AG08396 (cell line): ENCODE results near the gene CPD.
A peak's percentile ranks its signal among the peaks of the same experiment; 100 is the strongest.
"Not testable (repeated sequence)": the region's sequence is repeated elsewhere in the genome, so short reads cannot be mapped to it uniquely, and the experiment has no call there.

Experiments
- DNase-seq: peaks from one replicate; pipeline ENCODE4 v3.0.0; 2012; ENCODE audit warnings: low spot score, mixed read lengths

The CPD gene

GRCh38 chr17:30388321-30389179 is 9.8 kb downstream of the CPD start:
- no peak for DNase-seq

GRCh38 chr17:30389756-30390300 is 11.1 kb downstream of the CPD start:
- DNase-seq = peak; percentile 18

- DNase-seq = no peak
Observed at GRCh38 chr17:30391534-30391933, 12.8 kb downstream of the CPD start.

- no peak for DNase-seq
Observed at GRCh38 chr17:30393491-30393890, 14.8 kb downstream of the CPD start.

GRCh38 chr17:30393911-30394867 is 15.5 kb downstream of the CPD start:
- no peak for DNase-seq

- no peak for DNase-seq
Observed at GRCh38 chr17:30395398-30396022, 16.8 kb downstream of the CPD start.

GRCh38 chr17:30396129-30396528 is 17.4 kb downstream of the CPD start:
- no peak for DNase-seq

- no peak for DNase-seq
Observed at GRCh38 chr17:30396612-30397011, 17.9 kb downstream of the CPD start.

GRCh38 chr17:30398328-30399041 is 19.8 kb downstream of the CPD start:
- no peak for DNase-seq

GRCh38 chr17:30401097-30401496 is 22.4 kb downstream of the CPD start:
- no peak for DNase-seq

GRCh38 chr17:30405161-30405560 is 26.4 kb downstream of the CPD start:
- no peak for DNase-seq

- not testable (repeated sequence) for DNase-seq
Observed at GRCh38 chr17:30410627-30411026, 31.9 kb downstream of the CPD start.

- not testable (repeated sequence) for DNase-seq
Observed at GRCh38 chr17:30412008-30412496, 33.3 kb downstream of the CPD start.

- DNase-seq = no peak
Observed at GRCh38 chr17:30413109-30413508, 34.4 kb downstream of the CPD start.

GRCh38 chr17:30414486-30414885 is 35.8 kb downstream of the CPD start:
- DNase-seq = no peak

- DNase-seq = no peak
Observed at GRCh38 chr17:30415491-30415890, 36.8 kb downstream of the CPD start.

GRCh38 chr17:30418070-30418469 is 39.3 kb downstream of the CPD start:
- not testable (repeated sequence) for DNase-seq

- DNase-seq = no peak
Observed at GRCh38 chr17:30421592-30421991, 42.9 kb downstream of the CPD start.

GRCh38 chr17:30422171-30422570 is 43.4 kb downstream of the CPD start:
- DNase-seq = no peak

- DNase-seq = no peak
Observed at GRCh38 chr17:30424471-30424870, 45.7 kb downstream of the CPD start.

GRCh38 chr17:30426292-30426691 is 47.6 kb downstream of the CPD start:
- no peak for DNase-seq
